Measurements from ENCODE around the gene KRTAP12-3.
"Not testable (repeated sequence)": the region's sequence is repeated elsewhere in the genome, so short reads cannot be mapped to it uniquely, and the experiment has no call there.

KRTAP12-3 gene

DNA sequence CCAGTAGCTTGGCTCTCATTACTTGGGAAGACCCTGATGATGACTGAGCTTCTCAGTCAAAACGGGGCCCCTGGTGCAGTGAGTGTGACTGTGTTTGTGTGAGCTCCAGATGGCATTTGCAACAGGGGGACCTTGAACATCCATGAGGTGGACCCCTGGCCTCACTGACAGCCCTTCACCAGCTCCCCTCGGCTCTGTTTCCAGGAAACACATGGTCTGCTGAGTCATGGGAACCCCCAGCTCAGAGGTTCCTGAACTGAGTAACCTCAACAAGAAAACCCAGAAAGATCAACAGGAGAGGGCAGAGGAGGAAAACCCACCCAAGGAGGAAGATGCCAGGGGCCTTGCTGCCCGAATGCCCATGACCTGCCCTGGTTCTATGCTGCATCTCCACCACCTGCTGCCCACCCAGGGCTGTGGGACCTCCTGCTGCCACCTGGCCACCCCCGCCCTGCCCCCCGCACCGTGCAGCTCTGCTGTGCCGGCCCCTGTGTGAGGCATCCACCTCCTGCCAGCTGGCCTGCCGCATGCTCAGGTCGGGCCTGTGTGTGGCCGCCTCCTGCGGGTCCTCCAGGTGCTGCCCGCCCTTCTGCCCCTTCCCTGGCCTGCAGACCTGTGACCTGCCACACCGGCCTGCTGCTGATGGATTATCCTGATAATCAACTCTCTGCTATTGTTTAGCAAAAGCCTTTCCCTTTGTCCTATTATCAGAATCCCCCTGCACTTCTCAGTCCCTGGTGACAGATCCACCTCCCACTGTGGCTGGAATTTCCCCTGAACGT lies 28.5 kb downstream of the KRTAP12-3 start:
- Mint-ChIP-seq H3K4me3 (no peak overlapping the region), H3K36me3 (ENCODE audit: low read depth) (no peaks in the 10 kb centered on the region), H3K27ac (no peak overlapping the region), H3K9me3 (no peaks in the 10 kb centered on the region), H3K27me3 (ENCODE audit: low read depth, poor library complexity) (peaks cover 37% of the 10 kb centered on the region), H3K4me1 (peaks cover 23% of the 10 kb centered on the region)
- TF ChIP-seq, protein P1, sequence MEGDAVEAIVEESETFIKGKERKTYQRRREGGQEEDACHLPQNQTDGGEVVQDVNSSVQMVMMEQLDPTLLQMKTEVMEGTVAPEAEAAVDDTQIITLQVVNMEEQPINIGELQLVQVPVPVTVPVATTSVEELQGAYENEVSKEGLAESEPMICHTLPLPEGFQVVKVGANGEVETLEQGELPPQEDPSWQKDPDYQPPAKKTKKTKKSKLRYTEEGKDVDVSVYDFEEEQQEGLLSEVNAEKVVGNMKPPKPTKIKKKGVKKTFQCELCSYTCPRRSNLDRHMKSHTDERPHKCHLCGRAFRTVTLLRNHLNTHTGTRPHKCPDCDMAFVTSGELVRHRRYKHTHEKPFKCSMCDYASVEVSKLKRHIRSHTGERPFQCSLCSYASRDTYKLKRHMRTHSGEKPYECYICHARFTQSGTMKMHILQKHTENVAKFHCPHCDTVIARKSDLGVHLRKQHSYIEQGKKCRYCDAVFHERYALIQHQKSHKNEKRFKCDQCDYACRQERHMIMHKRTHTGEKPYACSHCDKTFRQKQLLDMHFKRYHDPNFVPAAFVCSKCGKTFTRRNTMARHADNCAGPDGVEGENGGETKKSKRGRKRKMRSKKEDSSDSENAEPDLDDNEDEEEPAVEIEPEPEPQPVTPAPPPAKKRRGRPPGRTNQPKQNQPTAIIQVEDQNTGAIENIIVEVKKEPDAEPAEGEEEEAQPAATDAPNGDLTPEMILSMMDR (IDR thresholded peaks at IDR 0.05): no peak
- DNase-seq: no peak

DNA sequence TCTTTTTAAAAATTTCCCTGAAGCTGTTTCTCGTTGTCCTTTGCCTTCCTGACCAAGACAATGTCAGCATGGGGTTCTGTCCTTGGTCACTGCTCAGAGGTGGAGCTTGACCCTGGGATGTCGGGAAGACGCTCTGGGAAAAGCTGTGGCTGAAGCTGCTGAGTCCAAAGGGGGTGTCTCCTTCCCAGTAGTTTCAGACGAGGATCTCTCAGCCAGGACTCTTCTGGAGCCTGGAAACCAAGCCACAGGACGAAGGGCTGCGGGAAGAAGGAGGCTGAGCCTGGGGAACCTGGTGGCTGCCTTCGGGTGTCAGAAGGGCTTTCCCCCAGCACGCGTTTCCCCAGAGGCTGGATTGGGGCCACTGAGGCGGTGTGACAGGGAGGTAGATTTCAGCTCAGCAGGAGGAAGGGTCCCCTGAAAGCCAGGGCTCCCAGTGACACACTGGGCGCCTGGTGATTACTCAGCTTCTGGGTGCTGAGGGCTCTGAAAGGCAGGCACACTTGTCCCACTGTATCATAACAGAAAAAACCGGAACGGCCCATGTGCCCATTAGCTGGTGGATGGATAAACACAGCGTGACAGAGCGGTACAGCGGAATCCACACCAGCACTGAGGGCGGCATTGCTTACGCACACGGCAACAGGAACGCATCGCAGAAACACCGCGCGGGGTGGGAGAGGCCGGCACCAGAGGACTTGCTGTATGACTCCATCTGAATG lies 29.3 kb downstream of the KRTAP12-3 start:
- Mint-ChIP-seq H3K9me3 (peaks cover 7% of the 10 kb centered on the region), H3K27ac (peak overlapping the region; percentile 43), H3K4me1 (peaks cover 23% of the 10 kb centered on the region), H3K36me3 (ENCODE audit: low read depth) (no peaks in the 10 kb centered on the region), H3K4me3 (no peak overlapping the region), H3K27me3 (ENCODE audit: low read depth, poor library complexity) (peaks cover 35% of the 10 kb centered on the region)
- TF ChIP-seq, protein P1 (IDR thresholded peaks at IDR 0.05): no peak
- DNase-seq: no peak

DNA sequence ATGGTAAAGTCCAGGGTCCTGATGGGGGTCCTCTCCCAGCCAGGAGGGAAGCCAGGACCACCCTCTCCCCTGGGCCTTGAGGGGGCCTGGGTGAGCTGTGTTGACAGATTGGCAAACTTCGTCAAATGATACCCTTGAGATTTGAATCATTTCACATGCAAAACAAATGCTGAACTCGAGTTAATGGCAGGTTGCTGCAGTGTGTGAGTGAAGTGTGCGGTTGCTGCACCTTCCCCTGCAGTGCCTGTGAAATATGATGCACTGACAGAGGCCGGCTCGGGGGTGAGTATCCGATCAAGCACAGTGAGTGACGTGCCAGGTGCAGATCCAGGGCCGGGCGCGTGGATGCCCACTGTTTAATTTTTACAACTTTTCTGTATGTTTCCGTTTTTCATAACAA lies 29.9 kb downstream of the KRTAP12-3 start:
- peaks cover 14% of the 10 kb centered on the region for H3K9me3 Mint-ChIP-seq
- no peak for DNase-seq
- H3K27me3 Mint-ChIP-seq (ENCODE audit: low read depth, poor library complexity): peaks cover 28% of the 10 kb centered on the region
- peaks cover 23% of the 10 kb centered on the region for H3K4me1 Mint-ChIP-seq
- no peak overlapping the region for H3K27ac Mint-ChIP-seq
- no peak overlapping the region for H3K4me3 Mint-ChIP-seq
- TF ChIP-seq, protein P1 (IDR thresholded peaks at IDR 0.05): no peak
- H3K36me3 Mint-ChIP-seq (ENCODE audit: low read depth): peaks cover 5% of the 10 kb centered on the region

DNA sequence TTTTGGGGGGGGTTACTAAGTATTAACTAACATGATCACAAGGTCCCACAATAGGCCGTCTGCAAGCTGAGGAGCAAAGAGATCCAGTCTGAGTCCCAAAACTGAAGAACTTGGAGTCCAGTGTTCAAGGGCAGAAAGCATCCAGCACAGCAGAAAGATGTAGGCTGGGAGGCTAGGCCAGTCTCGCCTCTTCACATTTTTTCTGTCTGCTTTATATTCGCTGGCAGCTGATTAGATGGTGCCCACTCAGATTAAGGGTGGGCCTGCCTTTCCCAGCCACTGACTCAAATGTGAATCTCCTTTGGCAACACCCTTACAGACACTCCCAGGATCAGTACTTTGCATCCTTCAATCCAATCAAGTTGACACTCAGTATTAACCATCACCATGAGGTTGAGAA lies 32.0 kb downstream of the KRTAP12-3 start:
- not testable (repeated sequence) for H3K27ac Mint-ChIP-seq, DNase-seq, H3K4me3 Mint-ChIP-seq
- Mint-ChIP-seq H3K9me3 (peaks cover 31% of the 10 kb centered on the region), H3K27me3 (ENCODE audit: low read depth, poor library complexity) (peaks cover 23% of the 10 kb centered on the region), H3K36me3 (ENCODE audit: low read depth) (peaks cover 15% of the 10 kb centered on the region), H3K4me1 (peaks cover 23% of the 10 kb centered on the region)

DNA sequence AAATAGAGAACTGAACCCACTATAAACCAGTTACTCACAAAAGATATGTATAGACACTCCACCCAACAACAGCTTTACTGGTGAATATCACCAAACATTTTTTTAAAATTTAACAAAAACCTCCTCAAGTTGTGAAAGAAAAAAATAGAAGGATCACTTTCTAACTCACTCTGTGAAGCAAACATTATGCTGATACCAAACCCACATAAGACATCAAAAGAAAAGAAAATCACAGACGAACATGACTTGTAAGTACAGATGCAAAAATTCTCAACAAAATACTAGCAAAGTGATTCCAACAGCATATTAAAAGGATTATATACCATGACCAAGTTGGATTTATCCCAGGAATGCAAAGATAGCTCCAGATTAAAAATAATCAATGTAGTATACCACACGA lies 34.0 kb downstream of the KRTAP12-3 start:
- Mint-ChIP-seq H3K27ac (no peak overlapping the region), H3K4me3 (no peak overlapping the region), H3K4me1 (peaks cover 34% of the 10 kb centered on the region), H3K36me3 (ENCODE audit: low read depth) (peaks cover 15% of the 10 kb centered on the region), H3K9me3 (peaks cover 35% of the 10 kb centered on the region), H3K27me3 (ENCODE audit: low read depth, poor library complexity) (peaks cover 24% of the 10 kb centered on the region)
- TF ChIP-seq, protein P1 (IDR thresholded peaks at IDR 0.05): no peak
- DNase-seq: no peak

DNA sequence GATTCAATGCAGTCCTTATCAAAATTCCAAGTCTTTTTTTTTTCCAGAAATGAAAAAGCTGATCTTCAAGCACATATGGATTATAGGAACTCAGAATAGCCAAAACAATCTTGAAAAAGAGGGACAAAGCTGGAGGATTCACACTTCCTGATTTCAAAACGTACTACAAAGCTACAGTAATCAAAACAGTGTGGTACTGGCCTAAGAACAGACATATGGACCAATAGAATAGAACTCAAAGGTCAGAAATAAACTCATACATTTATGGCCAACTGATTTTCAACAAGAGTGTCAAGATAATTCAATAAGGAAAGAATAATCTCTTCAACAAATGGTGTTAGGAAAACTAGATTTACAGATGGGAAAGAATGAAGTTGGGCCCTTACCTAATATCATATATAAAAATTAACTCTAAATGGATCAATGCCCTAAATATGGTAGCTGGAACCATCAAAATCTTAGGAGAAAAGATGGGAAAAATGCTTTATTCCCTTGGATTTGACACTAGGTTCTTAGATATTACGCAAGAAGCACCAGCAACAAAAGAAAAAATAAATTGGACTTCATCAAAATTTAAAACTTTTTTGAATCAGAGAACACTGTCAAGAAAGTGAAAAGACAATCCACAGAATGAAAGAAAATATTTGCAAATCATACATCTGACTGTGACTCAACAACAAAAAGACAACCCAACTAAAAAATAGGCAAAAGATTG lies 35.2 kb downstream of the KRTAP12-3 start:
- H3K27me3 Mint-ChIP-seq (ENCODE audit: low read depth, poor library complexity): peaks cover 23% of the 10 kb centered on the region
- peaks cover 35% of the 10 kb centered on the region for H3K9me3 Mint-ChIP-seq
- H3K4me3 Mint-ChIP-seq: no peak overlapping the region
- H3K4me1 Mint-ChIP-seq: peaks cover 31% of the 10 kb centered on the region
- peaks cover 15% of the 10 kb centered on the region for H3K36me3 Mint-ChIP-seq (ENCODE audit: low read depth)
- TF ChIP-seq, protein P1 (IDR thresholded peaks at IDR 0.05): no peak
- no peak for DNase-seq
- H3K27ac Mint-ChIP-seq: no peak overlapping the region

Measured in nephron progenitor cell (in vitro differentiated cells).